Coronary artery (tissue), 2 donors: ENCODE measurements around the gene NKAIN2.

Experiments
- DNase-seq: peaks from one replicate; pipeline ENCODE4 v3.0.0-alpha.2; 2017; ENCODE audit warnings: low spot score
- H3K27ac ChIP-seq, 2 donors: fragments of 200-600 bp; sonication (generic); one replicate each; pipeline ENCODE4 v1.5.1; 2016 to 2019
- H3K4me3 ChIP-seq: fragments of 200-600 bp; sonication (generic); 2 replicates; pipeline ENCODE4 v1.5.1; 2016; ENCODE audit warnings: mild to moderate bottlenecking, moderate library complexity
- CTCF ChIP-seq: fragments of 200-600 bp; sonication (generic); IDR thresholded peaks from one replicate; pipeline ENCODE4 v1.5.1; 2019; ENCODE audit warnings: antibody characterized with exemption

The NKAIN2 gene

GRCh38 chr6:123805921-123806320, 2.3 kb downstream of the NKAIN2 start:
- Histone ChIP-seq H3K27ac (no peak overlapping the region), H3K4me3 (no peak overlapping the region)
- no peak for DNase-seq
- no peak for TF ChIP-seq CTCF

GRCh38 chr6:123806561-123806960, 2.9 kb downstream of the NKAIN2 start:
- TF ChIP-seq CTCF, result no peak
- Histone ChIP-seq H3K4me3 (no peak overlapping the region), H3K27ac (no peak overlapping the region)
- DNase-seq, result no peak

- DNase-seq, result no peak
- H3K4me3 ChIP-seq, result no peak overlapping the region
- TF ChIP-seq CTCF, result no peak
- no peak overlapping the region for H3K27ac ChIP-seq
Observed at GRCh38 chr6:123808556-123808955, 4.9 kb downstream of the NKAIN2 start.

- Histone ChIP-seq H3K4me3 (no peak overlapping the region), H3K27ac (no peak overlapping the region)
- DNase-seq, result no peak
- no peak for TF ChIP-seq CTCF
Observed at GRCh38 chr6:123810214-123810613, 6.5 kb downstream of the NKAIN2 start.

- TF ChIP-seq CTCF, result no peak
- Histone ChIP-seq H3K4me3 (no peak overlapping the region), H3K27ac (no peak overlapping the region)
- no peak for DNase-seq
Observed at GRCh38 chr6:123810948-123811347, 7.3 kb downstream of the NKAIN2 start.

- no peak for TF ChIP-seq CTCF
- no peak overlapping the region for H3K4me3 ChIP-seq
- H3K27ac ChIP-seq, result no peak overlapping the region
- no peak for DNase-seq
Observed at GRCh38 chr6:123811378-123811777, 7.7 kb downstream of the NKAIN2 start.

- DNase-seq, result no peak
- TF ChIP-seq CTCF, result no peak
- no peak overlapping the region for H3K27ac ChIP-seq
- H3K4me3 ChIP-seq, result no peak overlapping the region
Observed at GRCh38 chr6:123812621-123813020, 9.0 kb downstream of the NKAIN2 start.
